DND-41 (cell line): ENCODE results near the gene CARMIL1.

Experiments used
- ATAC-seq: fragments of 200-7000 bp; cut with Tn5 transposase; 3 replicates; pipeline ENCODE4 v1.9.1; 2021; ENCODE audit warnings: low read depth; ENCODE audit not compliant: insufficient read depth
- DNase-seq: peaks from one replicate; pipeline ENCODE4 v3.0.0-alpha.2; 2020
- H2AFZ ChIP-seq: 2 replicates; pipeline ENCODE4 v1.6.0; 2012; ENCODE audit warnings: low read depth, low read length
- H3K27ac ChIP-seq: 2 replicates; pipeline ENCODE4 v1.5.1; 2012; ENCODE audit warnings: low read length, inconsistent platforms
- H3K27me3 ChIP-seq: fragments of 200-600 bp; sonication (generic); 2 replicates; pipeline ENCODE4 v1.6.0; 2012; ENCODE audit warnings: low read length, mild to moderate bottlenecking, inconsistent platforms; ENCODE audit not compliant: insufficient read depth, poor library complexity
- H3K36me3 ChIP-seq: 2 replicates; pipeline ENCODE4 v1.5.1; 2012; ENCODE audit warnings: low read length, inconsistent platforms; ENCODE audit not compliant: insufficient read depth
- H3K4me1 ChIP-seq: 2 replicates; pipeline ENCODE4 v1.5.1; 2012; ENCODE audit warnings: mild to moderate bottlenecking, low read length; ENCODE audit not compliant: insufficient read depth
- H3K4me2 ChIP-seq: 2 replicates; pipeline ENCODE4 v1.6.0; 2012; ENCODE audit warnings: mild to moderate bottlenecking, moderate library complexity, low read length, inconsistent platforms; ENCODE audit not compliant: insufficient read depth
- H3K4me3 ChIP-seq, 2 experiments: fragments of 200-600 bp in 1 of 2; shearing (Covaris generic) in 1 of 2; 2 replicates each; pipeline ENCODE4 v1.5.1; 2012 to 2016; ENCODE audit warnings: inconsistent platforms in 2 of 2, low read length in 2 of 2, mild to moderate bottlenecking in 2 of 2, low read depth in 1 of 2, moderate library complexity in 1 of 2
- H3K79me2 ChIP-seq: 2 replicates; pipeline ENCODE4 v1.6.0; 2012; ENCODE audit warnings: low read length, inconsistent platforms; ENCODE audit not compliant: insufficient read depth
- H3K9ac ChIP-seq: 2 replicates; pipeline ENCODE4 v1.6.0; 2012; ENCODE audit warnings: low read depth, mild to moderate bottlenecking, inconsistent platforms, low read length, moderate library complexity
- H3K9me3 ChIP-seq: 2 replicates; pipeline ENCODE4 v1.5.1; 2012; ENCODE audit warnings: low read length, moderate library complexity, mild to moderate bottlenecking, inconsistent platforms; ENCODE audit not compliant: insufficient read depth, severe bottlenecking
- H4K20me1 ChIP-seq: 2 replicates; pipeline ENCODE4 v1.6.0; 2012; ENCODE audit warnings: low read length; ENCODE audit not compliant: insufficient read depth
- EZH2 ChIP-seq: IDR thresholded peaks from 3 replicates; pipeline ENCODE4 v1.6.1; 2012; ENCODE audit warnings: borderline replicate concordance, low read depth, mild to moderate bottlenecking, moderate library complexity, low read length, inconsistent platforms; ENCODE audit not compliant: severe bottlenecking
- TF ChIP-seq, protein P1 (sequence below): IDR thresholded peaks from 2 replicates; pipeline ENCODE4 v1.5.1; 2012; ENCODE audit warnings: borderline replicate concordance, low read length, moderate library complexity, mild to moderate bottlenecking; ENCODE audit not compliant: poor library complexity, severe bottlenecking; ENCODE audit errors: extremely low read depth

Gene CARMIL1

DNA sequence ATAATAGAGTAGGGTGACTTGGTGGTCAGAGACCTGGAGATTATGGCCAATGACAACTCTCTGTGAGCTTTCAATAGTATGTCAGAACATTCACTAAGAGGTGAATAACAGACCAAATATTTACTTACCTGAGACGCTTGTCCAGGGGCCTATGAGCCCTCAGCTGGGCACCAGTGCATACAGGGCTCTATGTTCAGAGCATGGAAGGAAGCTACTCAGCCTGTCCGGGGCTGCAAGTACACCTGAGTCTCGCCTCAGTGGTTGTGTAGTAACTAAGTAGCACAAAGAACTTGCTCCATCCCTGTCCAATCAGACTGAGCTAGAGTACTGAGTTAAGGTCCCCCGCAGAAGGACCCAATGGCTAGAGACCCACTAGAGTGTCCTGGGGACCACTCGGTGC lies 361.3 kb downstream of the CARMIL1 start:
- H3K9me3 ChIP-seq: no peaks in the 10 kb centered on the region

DNA sequence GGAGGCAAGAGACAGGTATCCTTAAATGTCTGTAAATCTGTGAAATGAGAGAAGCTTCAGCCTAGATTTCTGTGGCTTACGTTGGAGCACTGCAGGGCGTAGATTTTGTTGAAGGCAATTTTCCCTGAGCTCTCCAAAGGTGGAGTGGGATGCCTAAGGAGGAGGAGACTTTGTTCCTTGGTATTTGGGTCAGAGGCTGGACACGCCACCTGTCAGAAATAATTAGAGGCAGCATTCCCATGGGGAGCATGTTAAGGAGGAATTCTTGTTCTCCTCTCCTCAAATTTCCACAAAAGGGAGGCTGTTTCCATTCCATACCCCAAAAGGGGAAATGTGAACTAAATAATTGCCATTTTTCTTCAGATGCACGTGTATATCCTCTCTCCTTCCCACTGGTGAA lies 361.7 kb downstream of the CARMIL1 start:
- no peak for DNase-seq

More for the DNA sequence above, 361.3 kb downstream of the CARMIL1 start:
- Histone ChIP-seq H3K79me2 (no peaks in the 10 kb centered on the region), H3K27me3 (peaks cover 17% of the 10 kb centered on the region), H3K4me1 (no peaks in the 10 kb centered on the region), H3K27ac (no peak overlapping the region), H3K4me2 (no peak overlapping the region), H4K20me1 (no peaks in the 10 kb centered on the region), H3K4me3 (no peak overlapping the region), H3K36me3 (no peaks in the 10 kb centered on the region), H3K9ac (no peak overlapping the region), H2AFZ (no peak overlapping the region)
- TF ChIP-seq, protein P1, sequence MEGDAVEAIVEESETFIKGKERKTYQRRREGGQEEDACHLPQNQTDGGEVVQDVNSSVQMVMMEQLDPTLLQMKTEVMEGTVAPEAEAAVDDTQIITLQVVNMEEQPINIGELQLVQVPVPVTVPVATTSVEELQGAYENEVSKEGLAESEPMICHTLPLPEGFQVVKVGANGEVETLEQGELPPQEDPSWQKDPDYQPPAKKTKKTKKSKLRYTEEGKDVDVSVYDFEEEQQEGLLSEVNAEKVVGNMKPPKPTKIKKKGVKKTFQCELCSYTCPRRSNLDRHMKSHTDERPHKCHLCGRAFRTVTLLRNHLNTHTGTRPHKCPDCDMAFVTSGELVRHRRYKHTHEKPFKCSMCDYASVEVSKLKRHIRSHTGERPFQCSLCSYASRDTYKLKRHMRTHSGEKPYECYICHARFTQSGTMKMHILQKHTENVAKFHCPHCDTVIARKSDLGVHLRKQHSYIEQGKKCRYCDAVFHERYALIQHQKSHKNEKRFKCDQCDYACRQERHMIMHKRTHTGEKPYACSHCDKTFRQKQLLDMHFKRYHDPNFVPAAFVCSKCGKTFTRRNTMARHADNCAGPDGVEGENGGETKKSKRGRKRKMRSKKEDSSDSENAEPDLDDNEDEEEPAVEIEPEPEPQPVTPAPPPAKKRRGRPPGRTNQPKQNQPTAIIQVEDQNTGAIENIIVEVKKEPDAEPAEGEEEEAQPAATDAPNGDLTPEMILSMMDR: no peak
- no peak for TF ChIP-seq EZH2
- ATAC-seq (no peak), DNase-seq (no peak)

DNA sequence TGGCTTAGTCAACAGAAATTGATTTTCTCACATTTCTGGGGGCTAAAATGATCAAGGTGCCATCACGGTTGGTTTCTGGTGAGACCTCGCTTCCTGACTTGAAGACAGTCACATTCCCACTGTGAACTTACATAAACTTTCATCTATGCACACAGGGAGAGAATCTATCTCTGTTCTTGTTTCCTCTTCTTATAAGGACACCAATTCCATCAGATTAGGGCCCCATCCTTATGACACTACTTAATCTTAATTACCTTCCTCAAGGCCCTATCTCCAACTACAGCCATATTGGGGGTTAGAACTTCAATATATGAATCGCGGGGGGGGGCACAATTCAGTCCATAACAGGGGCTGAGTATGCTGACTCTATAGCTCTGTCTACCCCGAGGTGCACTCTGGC lies 362.2 kb downstream of the CARMIL1 start:
- ATAC-seq (no peak), DNase-seq (no peak)
- H3K27me3 ChIP-seq: peaks cover 12% of the 10 kb centered on the region
- no peaks in the 10 kb centered on the region for H3K9me3 ChIP-seq
- no peak overlapping the region for H3K4me3 ChIP-seq
- no peak overlapping the region for H3K27ac ChIP-seq
- no peak overlapping the region for H2AFZ ChIP-seq
- H3K36me3 ChIP-seq: no peaks in the 10 kb centered on the region
- H3K79me2 ChIP-seq: no peaks in the 10 kb centered on the region
- TF ChIP-seq, protein P1: no peak
- no peak for TF ChIP-seq EZH2
- H3K4me2 ChIP-seq: no peak overlapping the region
- no peaks in the 10 kb centered on the region for H3K4me1 ChIP-seq
- no peaks in the 10 kb centered on the region for H4K20me1 ChIP-seq
- H3K9ac ChIP-seq: no peak overlapping the region

More for the DNA sequence above, 361.7 kb downstream of the CARMIL1 start:
- Histone ChIP-seq H3K36me3 (no peaks in the 10 kb centered on the region), H3K4me3 (no peak overlapping the region), H3K4me2 (no peak overlapping the region), H3K9ac (no peak overlapping the region), H4K20me1 (no peaks in the 10 kb centered on the region), H3K79me2 (no peaks in the 10 kb centered on the region), H3K27me3 (peaks cover 14% of the 10 kb centered on the region), H3K27ac (no peak overlapping the region), H2AFZ (no peak overlapping the region), H3K9me3 (no peaks in the 10 kb centered on the region), H3K4me1 (no peaks in the 10 kb centered on the region)
- TF ChIP-seq, protein P1: no peak
- TF ChIP-seq EZH2: no peak
- ATAC-seq: no peak
